Activated CD8-positive, alpha-beta memory T cell treated with anti-CD3 and anti-CD28 coated beads, Interleukin-2, amount 10 ng/mL, durations not matched to agents 7 days and 5 days (primary cell): ENCODE results near the gene EMILIN3. TPM values are rescaled to one million over a fixed set of nuclear protein-coding genes. Genes with fewer than 3 reads are reported as not detected.

Experiments used
- ATAC-seq: fragments of 150-1000 bp; cut with Tn5 transposase; one replicate; pipeline ENCODE4 v1.10.0; 2021; ENCODE audit warnings: moderate library complexity
- CTCF ChIA-PET: fragments of 350-600 bp; sonication (Branson Sonifier 250); formaldehyde crosslinking; loops from one replicate; lab custom pipeline; 2021; ENCODE audit warnings: antibody characterized with exemption; lab: Charles Lee
- DNase-seq: peaks from one replicate; pipeline ENCODE4 v3.0.0-alpha.2; 2020
- H3K27ac Mint-ChIP-seq: one replicate; pipeline ENCODE4 v1.8.0; 2021; ENCODE audit warnings: mild to moderate bottlenecking, mixed read lengths
- H3K27me3 Mint-ChIP-seq: one replicate; pipeline ENCODE4 v1.8.0; 2021; ENCODE audit warnings: mixed read lengths
- H3K36me3 Mint-ChIP-seq: one replicate; pipeline ENCODE4 v1.8.0; 2021; ENCODE audit warnings: mild to moderate bottlenecking, mixed read lengths
- H3K4me1 Mint-ChIP-seq: one replicate; pipeline ENCODE4 v1.8.0; 2021; ENCODE audit warnings: mixed read lengths
- H3K4me3 Mint-ChIP-seq: one replicate; pipeline ENCODE4 v1.8.0; 2021; ENCODE audit warnings: mild to moderate bottlenecking, moderate library complexity, mixed read lengths
- H3K9me3 Mint-ChIP-seq: one replicate; pipeline ENCODE4 v1.8.0; 2022; ENCODE audit warnings: low read depth, mixed read lengths
- total RNA-seq, 2 experiments: library from RNA; stranded (reverse); gene quantifications; one replicate each; pipeline ENCODE4 v1.2.3, GENCODE V29; 2021

The EMILIN3 gene
- total RNA-seq, 2 experiments from 2014 or later = not detected

- Mint-ChIP-seq H3K4me1 (peaks cover 1% of the 10 kb centered on the region), H3K9me3 (no peaks in the 10 kb centered on the region), H3K4me3 (no peak overlapping the region), H3K36me3 (no peaks in the 10 kb centered on the region), H3K27ac (no peak overlapping the region), H3K27me3 (peaks cover 46% of the 10 kb centered on the region)
- CTCF ChIA-PET = no interaction called here
- no peak for ATAC-seq
- DNase-seq = no peak
Measured at GRCh38 chr20:41382791-41383305, 16.2 kb upstream of the EMILIN3 start.

DNA sequence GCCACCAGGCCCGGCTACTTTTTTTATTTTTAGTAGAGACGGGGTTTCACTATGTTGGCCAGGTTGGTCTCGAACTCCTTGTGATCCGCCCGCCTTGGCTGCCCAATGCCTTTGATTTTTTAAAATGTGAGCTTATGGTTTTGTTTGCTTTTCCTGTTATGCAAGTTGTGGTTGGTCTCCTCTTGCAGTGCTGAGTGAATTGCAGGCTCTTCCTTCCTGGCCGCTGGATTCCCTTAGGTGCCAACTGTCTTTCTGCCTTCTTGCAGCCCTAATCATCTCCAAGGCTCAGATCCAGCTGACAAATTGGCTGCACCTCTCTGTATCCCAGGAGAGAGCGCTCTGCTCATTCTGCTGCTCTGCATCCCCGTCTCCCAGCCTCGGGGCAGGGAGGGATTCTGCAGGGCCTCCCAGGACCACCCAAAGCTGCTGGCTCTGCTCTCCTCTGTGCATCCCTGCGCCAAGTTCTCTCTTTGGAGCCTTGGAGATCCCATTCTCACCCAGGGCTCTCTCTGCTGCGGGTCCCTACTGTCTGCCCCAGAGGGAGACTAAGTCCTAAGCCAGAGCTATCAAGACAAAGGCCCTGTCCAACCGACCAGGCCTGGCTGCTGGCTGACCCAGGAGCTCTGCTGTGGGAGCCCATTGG is 14.1 kb upstream of the EMILIN3 start:
- H3K4me1 Mint-ChIP-seq = peaks cover 1% of the 10 kb centered on the region

GRCh38 chr20:41379551-41379950 is 12.9 kb upstream of the EMILIN3 start:
- no peaks in the 10 kb centered on the region for H3K36me3 Mint-ChIP-seq
- DNase-seq = no peak
- no peaks in the 10 kb centered on the region for H3K9me3 Mint-ChIP-seq
- H3K27me3 Mint-ChIP-seq = peaks cover 64% of the 10 kb centered on the region
- CTCF ChIA-PET = no interaction called here
- no peak overlapping the region for H3K4me3 Mint-ChIP-seq
- H3K27ac Mint-ChIP-seq = no peak overlapping the region
- H3K4me1 Mint-ChIP-seq = peaks cover 1% of the 10 kb centered on the region
- ATAC-seq = no peak

More for the DNA sequence above, 14.1 kb upstream of the EMILIN3 start:
- no peak overlapping the region for H3K27ac Mint-ChIP-seq
- DNase-seq (no peak), ATAC-seq (no peak)
- H3K9me3 Mint-ChIP-seq = no peaks in the 10 kb centered on the region
- H3K4me3 Mint-ChIP-seq = no peak overlapping the region
- CTCF ChIA-PET = no interaction called here
- no peaks in the 10 kb centered on the region for H3K36me3 Mint-ChIP-seq
- peaks cover 65% of the 10 kb centered on the region for H3K27me3 Mint-ChIP-seq

DNA sequence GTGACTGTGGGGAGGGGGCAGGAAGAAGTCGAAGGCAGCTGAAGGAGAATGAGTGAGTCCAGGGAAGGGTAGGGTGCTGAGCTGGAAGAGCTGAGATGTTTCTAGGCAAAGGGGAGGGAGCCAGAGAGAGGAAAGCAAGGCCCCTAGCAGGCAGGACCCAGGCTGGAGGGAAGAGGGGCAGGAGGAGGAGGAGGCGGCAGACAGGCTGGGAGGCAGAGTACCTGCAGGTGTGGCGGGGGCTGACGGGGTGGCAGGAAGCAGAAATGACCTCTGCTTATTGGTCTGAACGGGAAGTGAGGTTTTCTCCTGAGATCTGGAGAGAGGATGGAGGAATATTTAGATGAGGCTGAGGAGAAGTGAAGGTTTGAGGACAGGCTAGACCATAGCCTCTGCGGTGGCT is 10.7 kb upstream of the EMILIN3 start:
- no peak overlapping the region for H3K27ac Mint-ChIP-seq
- no peak overlapping the region for H3K4me3 Mint-ChIP-seq
- no peak for DNase-seq
- H3K27me3 Mint-ChIP-seq = peaks cover 58% of the 10 kb centered on the region
- H3K4me1 Mint-ChIP-seq = peaks cover 1% of the 10 kb centered on the region
- no peaks in the 10 kb centered on the region for H3K36me3 Mint-ChIP-seq
- no peak for ATAC-seq
- no peaks in the 10 kb centered on the region for H3K9me3 Mint-ChIP-seq
- CTCF ChIA-PET = no interaction called here

- CTCF ChIA-PET = no interaction called here
- no peak for DNase-seq
Measured at GRCh38 chr20:41376349-41376748, 9.7 kb upstream of the EMILIN3 start.

DNA sequence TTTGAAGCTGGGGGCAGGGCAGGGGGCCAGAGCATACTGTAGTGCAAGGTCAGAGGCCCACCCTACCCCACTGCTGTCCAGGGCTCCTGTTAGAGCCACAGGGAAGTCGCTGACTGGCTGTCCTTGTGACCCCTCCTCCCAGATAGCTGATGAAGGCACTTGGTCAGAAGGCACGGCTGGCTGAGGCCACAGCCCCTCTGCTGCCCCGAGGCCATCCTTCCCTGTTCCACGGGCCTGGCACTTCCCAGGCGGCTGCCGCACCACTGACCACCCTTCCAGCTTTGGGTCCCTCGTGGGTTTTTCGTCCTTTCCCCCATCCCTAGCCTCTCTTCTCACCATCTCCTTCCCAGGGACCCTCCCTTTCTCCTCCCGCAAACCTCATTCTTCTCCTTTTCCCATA is 9.2 kb upstream of the EMILIN3 start:
- Mint-ChIP-seq H3K27ac (no peak overlapping the region), H3K4me1 (peaks cover 1% of the 10 kb centered on the region), H3K9me3 (no peaks in the 10 kb centered on the region), H3K27me3 (peaks cover 52% of the 10 kb centered on the region), H3K4me3 (no peak overlapping the region), H3K36me3 (no peaks in the 10 kb centered on the region)
- DNase-seq = no peak
- CTCF ChIA-PET = no interaction called here
- ATAC-seq = no peak

More at GRCh38 chr20:41376349-41376748, 9.7 kb upstream of the EMILIN3 start:
- Mint-ChIP-seq H3K9me3 (no peaks in the 10 kb centered on the region), H3K4me3 (no peak overlapping the region), H3K27ac (no peak overlapping the region), H3K4me1 (peaks cover 1% of the 10 kb centered on the region), H3K36me3 (no peaks in the 10 kb centered on the region), H3K27me3 (peaks cover 55% of the 10 kb centered on the region)
- no peak for ATAC-seq

- DNase-seq (no peak), ATAC-seq (no peak)
- Mint-ChIP-seq H3K9me3 (no peaks in the 10 kb centered on the region), H3K36me3 (no peaks in the 10 kb centered on the region), H3K27ac (no peak overlapping the region), H3K4me3 (no peak overlapping the region), H3K4me1 (no peaks in the 10 kb centered on the region), H3K27me3 (peaks cover 40% of the 10 kb centered on the region)
- CTCF ChIA-PET = no interaction called here
Measured at GRCh38 chr20:41373931-41374920, 7.6 kb upstream of the EMILIN3 start.

GRCh38 chr20:41373251-41373783 is 6.7 kb upstream of the EMILIN3 start:
- Mint-ChIP-seq H3K4me1 (no peaks in the 10 kb centered on the region), H3K27ac (no peak overlapping the region), H3K9me3 (no peaks in the 10 kb centered on the region), H3K27me3 (peaks cover 37% of the 10 kb centered on the region), H3K4me3 (no peak overlapping the region), H3K36me3 (no peaks in the 10 kb centered on the region)
- CTCF ChIA-PET = no interaction called here
- DNase-seq (no peak), ATAC-seq (no peak)

GRCh38 chr20:41371371-41371770 is 4.8 kb upstream of the EMILIN3 start:
- no peak for ATAC-seq
- Mint-ChIP-seq H3K27ac (no peak overlapping the region), H3K9me3 (no peaks in the 10 kb centered on the region), H3K4me1 (no peaks in the 10 kb centered on the region), H3K36me3 (no peaks in the 10 kb centered on the region), H3K4me3 (no peak overlapping the region), H3K27me3 (peaks cover 33% of the 10 kb centered on the region)
- CTCF ChIA-PET = no interaction called here
- DNase-seq = no peak

DNA sequence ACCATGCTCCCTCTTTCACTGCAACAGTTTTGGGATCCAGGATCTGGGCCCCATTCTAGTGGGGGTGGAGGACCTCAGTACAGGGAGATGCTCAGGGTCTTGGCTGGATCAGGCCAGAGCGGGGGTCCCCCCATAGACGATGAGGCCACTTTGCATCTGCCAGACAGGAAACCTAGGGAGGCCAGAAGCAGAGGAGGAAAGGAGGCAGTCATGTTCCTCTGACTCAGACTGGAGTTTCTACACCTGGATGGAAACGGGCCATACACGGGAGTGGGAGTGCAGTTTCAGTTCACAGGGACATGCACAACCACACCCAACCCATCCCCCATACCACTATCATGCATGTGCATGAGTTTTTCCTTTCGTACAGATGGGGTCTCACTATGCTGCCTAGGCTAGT is 3.6 kb upstream of the EMILIN3 start:
- CTCF ChIA-PET = no interaction called here
- Mint-ChIP-seq H3K27ac (no peak overlapping the region), H3K36me3 (no peaks in the 10 kb centered on the region), H3K9me3 (no peaks in the 10 kb centered on the region), H3K4me1 (no peaks in the 10 kb centered on the region), H3K27me3 (peaks cover 31% of the 10 kb centered on the region), H3K4me3 (no peak overlapping the region)
- ATAC-seq (no peak), DNase-seq (no peak)

DNA sequence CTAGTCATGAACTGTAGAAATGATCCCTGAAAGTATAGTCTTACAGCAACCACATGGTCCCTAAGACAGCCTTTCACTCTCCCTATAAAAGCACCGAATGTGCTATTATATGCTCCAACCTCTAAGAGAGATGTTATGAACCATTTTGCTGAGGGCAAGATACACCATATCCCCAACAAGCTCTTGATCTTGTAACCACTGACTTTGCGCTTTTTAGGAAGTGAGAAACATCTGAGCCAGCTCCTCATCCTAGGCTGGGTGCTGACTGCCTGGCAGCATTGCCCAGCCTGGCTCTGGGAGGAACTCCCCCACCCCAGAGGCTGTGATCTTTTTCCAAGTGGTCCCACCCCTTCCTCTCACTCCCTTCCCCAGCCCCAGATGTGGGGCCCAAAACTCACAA is 3.1 kb upstream of the EMILIN3 start:
- peaks cover 35% of the 10 kb centered on the region for H3K27me3 Mint-ChIP-seq
- no peak overlapping the region for H3K4me3 Mint-ChIP-seq
- DNase-seq = no peak
- H3K36me3 Mint-ChIP-seq = no peaks in the 10 kb centered on the region
- ATAC-seq = no peak
- H3K9me3 Mint-ChIP-seq = no peaks in the 10 kb centered on the region
- no peak overlapping the region for H3K27ac Mint-ChIP-seq
- CTCF ChIA-PET = no interaction called here
- H3K4me1 Mint-ChIP-seq = no peaks in the 10 kb centered on the region

DNA sequence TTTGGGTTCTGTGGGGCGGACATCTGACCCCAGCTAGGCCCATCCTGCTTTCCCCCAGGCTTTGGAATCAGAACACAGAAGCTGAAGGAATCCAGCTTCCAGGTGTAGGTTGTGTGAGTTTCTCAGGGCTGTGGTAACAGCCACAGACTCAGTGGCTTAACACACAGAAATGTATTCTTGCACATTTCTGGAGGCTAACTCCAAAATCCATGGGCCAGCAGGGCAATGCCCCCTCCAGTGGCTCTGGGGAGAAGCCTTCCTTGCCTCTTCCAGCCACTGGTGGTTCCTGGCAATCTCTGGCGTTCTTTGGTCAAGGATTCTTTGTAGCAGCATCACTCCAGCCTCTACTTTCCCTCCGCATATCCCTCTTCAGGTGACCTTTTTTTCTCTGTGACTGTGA is 1.3 kb upstream of the EMILIN3 start:
- DNase-seq (no peak), ATAC-seq (no peak)
- Mint-ChIP-seq H3K4me3 (no peak overlapping the region), H3K4me1 (no peaks in the 10 kb centered on the region), H3K36me3 (no peaks in the 10 kb centered on the region), H3K27ac (no peak overlapping the region), H3K9me3 (no peaks in the 10 kb centered on the region), H3K27me3 (peaks cover 34% of the 10 kb centered on the region)
- CTCF ChIA-PET = no interaction called here

- CTCF ChIA-PET = no interaction called here
- H3K9me3 Mint-ChIP-seq = no peaks in the 10 kb centered on the region
- H3K27ac Mint-ChIP-seq = no peak overlapping the region
- H3K36me3 Mint-ChIP-seq = no peaks in the 10 kb centered on the region
- DNase-seq (no peak), ATAC-seq (no peak)
- no peaks in the 10 kb centered on the region for H3K4me1 Mint-ChIP-seq
- H3K27me3 Mint-ChIP-seq = peaks cover 32% of the 10 kb centered on the region
- no peak overlapping the region for H3K4me3 Mint-ChIP-seq
Measured at GRCh38 chr20:41367393-41367695, 726 bp upstream of the EMILIN3 start.
